IPS DF 6.9 (cell line): Measurements from ENCODE around the gene DSCAM.
A peak's percentile ranks its signal among the peaks of the same experiment; 100 is the strongest.

Experiments
- DNase-seq: peaks from one replicate; pipeline ENCODE4 v3.0.0-alpha.2; 2013; ENCODE audit warnings: low read depth, low spot score
- H3K27ac ChIP-seq: one replicate; pipeline ENCODE4 v1.5.1; 2013; ENCODE audit warnings: low read length, control low read depth
- H3K27me3 ChIP-seq: 2 replicates; pipeline ENCODE4 v1.6.1; 2013; ENCODE audit warnings: mild to moderate bottlenecking, low read length; ENCODE audit not compliant: control insufficient read depth, insufficient read depth
- H3K36me3 ChIP-seq: 2 replicates; pipeline ENCODE4 v1.6.1; 2013; ENCODE audit warnings: low read length; ENCODE audit not compliant: control insufficient read depth, insufficient read depth
- H3K4me1 ChIP-seq: 2 replicates; pipeline ENCODE4 v1.6.1; 2013; ENCODE audit warnings: low read length; ENCODE audit not compliant: control insufficient read depth, insufficient read depth
- H3K4me3 ChIP-seq: 2 replicates; pipeline ENCODE4 v1.5.1; 2013; ENCODE audit warnings: mild to moderate bottlenecking, low read length
- H3K9me3 ChIP-seq: 2 replicates; pipeline ENCODE4 v1.6.1; 2013; ENCODE audit warnings: low read length, inconsistent platforms; ENCODE audit not compliant: control insufficient read depth, insufficient read depth
- WGBS: extraction: QIAGEN DNeasy Blood & Tissue Kit; methylation state at CpG from one replicate; pipeline ENCODE4 v1.1.7; 2013; ENCODE audit warnings: mixed read lengths, missing lambda C conversion rate; ENCODE audit not compliant: insufficient read length, insufficient coverage; 5-methylcytosine and 5-hydroxymethylcytosine counted together

Gene DSCAM

DNA sequence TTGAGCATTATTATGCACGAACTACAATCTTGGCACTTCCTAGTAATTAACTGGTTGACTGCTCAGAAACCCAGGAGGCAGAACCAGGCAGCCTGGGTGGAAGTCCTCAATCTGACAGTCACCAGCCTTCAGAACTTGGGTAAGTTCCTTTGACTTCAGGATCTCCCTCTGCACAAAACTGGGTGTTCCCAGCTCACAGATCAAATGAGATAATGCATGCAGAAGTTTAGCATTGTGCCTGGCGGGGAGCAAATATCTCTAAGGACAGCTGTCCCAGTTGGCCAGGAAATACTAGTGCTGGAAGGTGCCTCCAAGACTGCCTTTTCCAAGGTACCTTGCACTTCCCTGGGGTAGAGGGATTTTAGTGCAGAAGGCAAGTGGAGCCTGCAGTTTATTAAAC, 684.9 kb downstream of the DSCAM start:
- Histone ChIP-seq H3K4me3 (no peak overlapping the region), H3K27ac (no peak overlapping the region), H3K36me3 (no peaks in the 10 kb centered on the region), H3K9me3 (peaks cover 2% of the 10 kb centered on the region), H3K4me1 (no peaks in the 10 kb centered on the region; the same call in 1 of the 2 replicates), H3K27me3 (no peaks in the 10 kb centered on the region)
- no CpG with 5 or more reads among the region's 2 CpGs for WGBS
- DNase-seq: no peak

DNA sequence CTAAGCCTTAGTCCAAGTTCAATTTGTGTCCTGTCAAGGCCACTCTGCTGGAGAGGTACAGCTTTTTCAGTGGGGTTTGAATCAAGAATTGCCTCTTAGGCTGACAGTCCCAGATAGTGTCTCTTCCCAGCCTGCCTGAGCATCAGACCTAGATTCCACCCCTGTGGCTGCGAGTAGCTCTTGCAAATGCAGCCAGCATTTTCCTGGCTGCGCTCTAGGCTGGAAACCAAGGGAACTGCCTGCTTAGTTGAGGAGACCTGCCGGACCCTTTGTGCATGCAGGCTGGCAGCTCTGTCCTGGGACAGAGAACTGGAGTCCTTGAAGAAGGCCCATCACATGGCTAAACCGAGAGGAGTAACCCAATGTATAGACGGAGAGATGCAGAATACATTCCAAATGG, 686.0 kb downstream of the DSCAM start:
- H3K27me3 ChIP-seq: no peaks in the 10 kb centered on the region
- no peaks in the 10 kb centered on the region; the same call in none of the 2 replicates for H3K9me3 ChIP-seq
- no peaks in the 10 kb centered on the region for H3K36me3 ChIP-seq
- H3K27ac ChIP-seq: no peak overlapping the region
- WGBS: no CpG with 5 or more reads among the region's 5 CpGs
- no peaks in the 10 kb centered on the region for H3K4me1 ChIP-seq
- no peak overlapping the region for H3K4me3 ChIP-seq
- DNase-seq: no peak

DNA sequence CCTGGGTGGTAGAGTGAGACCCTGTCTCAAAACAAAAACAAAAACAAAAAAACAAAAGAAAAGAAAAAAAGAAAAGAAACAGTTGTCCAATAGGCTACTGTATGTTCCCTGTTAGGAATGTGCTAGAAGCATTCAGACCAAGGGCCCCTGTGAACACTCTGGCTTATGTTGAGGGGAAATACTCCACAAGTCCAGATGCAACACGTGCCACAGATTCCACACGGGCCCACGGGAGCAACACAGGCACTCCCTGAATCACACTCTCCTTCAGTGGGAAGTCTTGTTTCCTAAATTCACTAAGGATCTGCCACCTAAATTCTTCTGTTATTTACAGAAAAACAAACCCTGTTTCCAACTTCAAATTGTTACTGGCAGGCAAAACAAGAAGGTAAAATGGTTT, 688.6 kb downstream of the DSCAM start:
- no peaks in the 10 kb centered on the region for H3K27me3 ChIP-seq
- WGBS: no CpG with 5 or more reads among the region's 3 CpGs
- no peaks in the 10 kb centered on the region for H3K36me3 ChIP-seq
- DNase-seq: no peak
- H3K27ac ChIP-seq: no peak overlapping the region
- peaks cover under 1% of the 10 kb centered on the region for H3K9me3 ChIP-seq
- H3K4me1 ChIP-seq: no peaks in the 10 kb centered on the region
- no peak overlapping the region for H3K4me3 ChIP-seq

DNA sequence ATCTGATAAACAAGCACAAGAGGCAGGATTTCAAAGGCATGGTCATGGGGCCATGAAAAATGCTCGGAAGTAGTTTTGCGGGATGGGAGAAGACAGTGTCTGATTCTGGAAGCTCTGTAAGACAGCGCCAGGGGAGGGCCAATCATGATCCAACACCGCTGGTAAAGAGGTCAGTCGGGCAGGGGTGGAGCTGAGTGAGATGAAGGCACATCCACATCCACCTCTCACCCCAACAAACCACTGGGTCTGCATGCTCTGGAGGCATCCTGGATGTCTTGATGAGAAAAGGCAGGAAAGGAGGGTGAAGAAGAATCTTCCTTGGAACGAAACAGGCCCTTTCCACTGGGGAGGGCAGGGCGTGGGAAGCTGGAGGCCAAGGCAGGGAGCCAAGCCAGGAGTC, 691.4 kb downstream of the DSCAM start:
- Histone ChIP-seq H3K4me1 (no peaks in the 10 kb centered on the region), H3K9me3 (peaks cover 6% of the 10 kb centered on the region), H3K27me3 (no peaks in the 10 kb centered on the region), H3K27ac (no peak overlapping the region), H3K36me3 (no peaks in the 10 kb centered on the region), H3K4me3 (no peak overlapping the region)
- WGBS: no CpG with 5 or more reads among the region's 7 CpGs
- DNase-seq: no peak

DNA sequence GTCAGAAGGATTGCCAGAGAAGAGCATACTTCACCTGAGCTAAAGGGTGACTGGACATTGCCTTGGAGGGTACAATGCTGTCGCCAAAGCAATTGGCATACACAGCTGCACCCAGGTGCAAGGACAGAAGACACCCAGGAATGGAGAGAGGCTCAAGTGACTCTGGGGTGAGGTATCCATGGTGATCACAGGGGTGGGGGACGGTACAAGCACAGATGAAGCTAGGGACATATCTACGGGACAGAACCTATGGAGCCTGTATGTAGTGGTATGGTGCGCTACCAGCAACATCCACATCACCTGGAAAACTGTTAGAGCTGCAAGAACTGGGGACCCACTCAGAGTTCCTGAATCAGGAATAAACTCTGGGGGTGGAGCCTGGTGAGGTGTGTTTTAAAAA, 693.6 kb downstream of the DSCAM start:
- H3K27me3 ChIP-seq: no peaks in the 10 kb centered on the region
- H3K9me3 ChIP-seq: peaks cover 6% of the 10 kb centered on the region
- no peak overlapping the region for H3K27ac ChIP-seq
- H3K36me3 ChIP-seq: no peaks in the 10 kb centered on the region
- no CpG with 5 or more reads among the region's 4 CpGs for WGBS
- H3K4me1 ChIP-seq: no peaks in the 10 kb centered on the region
- no peak overlapping the region for H3K4me3 ChIP-seq
- DNase-seq: no peak

DNA sequence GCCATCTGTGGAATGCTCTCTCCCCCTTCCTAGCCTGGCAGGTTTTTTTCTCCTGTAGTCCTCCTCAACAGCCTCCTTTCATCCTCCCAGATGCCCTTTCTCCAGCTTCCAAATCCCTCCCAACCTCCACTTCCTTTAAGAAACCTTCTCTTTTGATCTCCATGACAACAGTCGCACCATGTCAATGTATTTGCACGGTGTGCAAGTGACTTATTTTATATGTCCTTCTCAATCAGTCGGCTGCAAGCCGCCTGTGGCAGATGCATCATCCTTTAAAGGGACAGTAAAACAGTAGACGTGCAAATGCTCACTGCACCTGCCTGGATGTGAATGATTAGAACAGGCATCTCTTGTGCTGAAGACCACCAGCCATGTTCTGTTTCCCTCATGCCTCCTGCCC, 694.5 kb downstream of the DSCAM start:
- Histone ChIP-seq H3K27me3 (no peaks in the 10 kb centered on the region), H3K27ac (no peak overlapping the region), H3K9me3 (peaks cover 6% of the 10 kb centered on the region), H3K36me3 (no peaks in the 10 kb centered on the region), H3K4me3 (no peak overlapping the region), H3K4me1 (no peaks in the 10 kb centered on the region)
- no CpG with 5 or more reads among the region's 5 CpGs for WGBS
- DNase-seq: no peak

DNA sequence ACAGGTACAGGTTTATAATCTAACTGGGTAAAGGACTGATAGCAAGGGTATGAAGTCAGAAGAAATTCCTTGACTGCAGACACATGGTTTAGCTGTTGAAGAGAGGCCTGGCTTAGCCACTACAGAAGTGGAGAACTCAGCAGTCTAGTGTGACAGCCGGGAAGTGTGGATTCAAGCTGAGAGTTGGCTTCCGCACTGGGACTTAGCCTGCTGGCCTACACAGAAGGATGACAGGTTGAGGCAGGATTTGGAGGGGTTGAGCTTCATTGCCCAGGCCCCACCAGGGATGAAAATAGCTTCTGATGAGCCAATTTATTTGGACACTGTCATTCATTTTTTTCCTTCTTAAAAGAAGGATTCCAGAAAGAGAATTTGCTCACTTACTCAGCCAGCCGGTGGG, 695.3 kb downstream of the DSCAM start:
- H3K4me1 ChIP-seq: no peaks in the 10 kb centered on the region
- H3K36me3 ChIP-seq: no peaks in the 10 kb centered on the region
- no CpG with 5 or more reads among the region's 3 CpGs for WGBS
- peaks cover 7% of the 10 kb centered on the region for H3K9me3 ChIP-seq
- no peak for DNase-seq
- no peak overlapping the region for H3K4me3 ChIP-seq
- no peaks in the 10 kb centered on the region for H3K27me3 ChIP-seq
- H3K27ac ChIP-seq: no peak overlapping the region

DNA sequence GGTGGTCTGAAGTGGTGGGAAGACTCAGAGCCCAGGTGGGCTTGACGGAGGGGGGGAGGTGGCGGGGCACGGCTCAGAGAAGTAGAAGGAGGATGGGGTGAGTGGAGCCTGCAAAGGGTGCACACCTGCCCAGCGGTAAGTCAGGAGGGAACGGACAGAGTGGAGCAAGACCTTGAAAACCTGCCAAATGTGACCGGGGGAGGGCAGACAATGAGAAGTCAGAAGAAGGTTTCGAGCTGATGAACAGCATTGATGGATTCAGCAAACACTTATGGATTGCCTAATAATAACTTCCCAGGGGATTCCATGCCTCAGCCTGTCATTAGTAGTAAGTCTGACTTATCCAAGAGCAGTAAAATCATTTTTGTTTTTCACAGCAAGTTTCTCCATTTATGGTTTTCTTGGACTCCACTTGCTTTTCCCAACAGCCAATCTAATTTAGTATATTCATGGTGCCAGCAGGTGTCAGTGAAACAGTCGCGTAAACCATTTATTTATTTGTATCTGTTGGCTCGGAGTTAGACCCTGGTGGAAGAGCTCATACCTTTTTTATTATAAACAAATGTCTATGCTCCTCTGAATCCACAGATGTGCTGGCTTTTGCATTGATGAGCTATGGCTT, 700.6 kb downstream of the DSCAM start:
- no CpG with 5 or more reads among the region's 10 CpGs for WGBS
- no peak for DNase-seq
- Histone ChIP-seq H3K4me1 (no peaks in the 10 kb centered on the region), H3K4me3 (no peak overlapping the region), H3K36me3 (no peaks in the 10 kb centered on the region), H3K27me3 (no peaks in the 10 kb centered on the region), H3K9me3 (peaks cover 1% of the 10 kb centered on the region), H3K27ac (no peak overlapping the region)

DNA sequence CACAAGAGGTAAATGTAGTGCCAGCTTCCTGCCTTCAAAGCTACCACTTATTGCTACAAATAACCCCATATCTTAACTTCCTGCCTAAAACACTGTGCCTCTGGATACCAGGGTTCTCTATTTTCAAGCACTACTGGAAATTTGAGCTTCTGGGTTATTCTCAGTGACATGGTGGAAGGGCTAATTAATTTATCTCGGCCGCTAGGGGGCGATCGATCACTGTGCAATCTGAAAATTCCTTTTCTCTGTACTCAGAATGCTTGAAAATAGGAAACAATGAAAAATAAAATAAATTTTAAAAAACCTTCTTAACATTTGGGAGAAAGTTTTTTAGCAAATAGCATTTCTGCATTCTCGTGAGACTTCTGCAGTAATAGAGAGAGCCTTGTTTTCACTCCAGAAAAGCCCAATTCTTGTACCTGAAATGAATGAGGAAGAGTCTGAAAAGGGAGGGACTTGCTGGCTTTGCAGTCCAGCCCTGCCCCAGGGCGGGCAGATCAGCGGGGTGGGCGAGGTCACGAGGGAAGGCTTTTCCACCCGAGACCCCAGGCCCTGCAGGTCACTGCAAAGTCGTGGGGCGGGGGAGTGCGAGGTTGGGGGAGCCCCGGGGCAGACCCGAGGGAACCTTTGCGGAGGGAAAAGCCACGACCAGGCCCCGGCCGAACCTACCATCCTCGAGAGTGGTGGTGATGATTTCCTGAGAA, 703.0 kb downstream of the DSCAM start:
- Histone ChIP-seq H3K36me3 (no peaks in the 10 kb centered on the region), H3K4me3 (no peak overlapping the region), H3K27me3 (no peaks in the 10 kb centered on the region), H3K4me1 (no peaks in the 10 kb centered on the region), H3K27ac (no peak overlapping the region), H3K9me3 (peaks cover 3% of the 10 kb centered on the region)
- no CpG with 5 or more reads among the region's 20 CpGs for WGBS
- peak; percentile 16 for DNase-seq

DNA sequence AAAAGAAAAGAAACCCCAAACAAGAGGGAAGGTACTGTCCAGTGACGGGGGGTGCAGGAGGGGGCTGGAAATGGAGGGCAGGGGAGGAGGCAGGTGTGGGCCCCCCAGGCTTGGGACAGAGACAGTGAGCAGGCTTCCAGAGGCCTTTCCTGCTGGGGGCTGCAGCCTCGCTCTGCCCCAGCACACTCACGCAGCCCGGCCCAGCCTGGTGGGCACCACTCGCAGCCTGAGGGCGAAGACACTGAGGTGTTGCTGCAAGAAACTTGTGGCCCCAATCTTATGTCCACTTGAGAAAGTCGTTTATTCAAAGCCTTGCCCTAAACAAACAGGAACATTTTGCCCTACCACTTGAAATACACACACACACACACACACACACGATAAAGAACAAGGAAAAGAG, 705.3 kb downstream of the DSCAM start:
- Histone ChIP-seq H3K9me3 (peaks cover 4% of the 10 kb centered on the region; the same call in 1 of the 2 replicates), H3K27me3 (no peaks in the 10 kb centered on the region), H3K36me3 (no peaks in the 10 kb centered on the region), H3K4me1 (no peaks in the 10 kb centered on the region), H3K4me3 (no peak overlapping the region), H3K27ac (no peak overlapping the region)
- no peak for DNase-seq
- no CpG with 5 or more reads among the region's 8 CpGs for WGBS

DNA sequence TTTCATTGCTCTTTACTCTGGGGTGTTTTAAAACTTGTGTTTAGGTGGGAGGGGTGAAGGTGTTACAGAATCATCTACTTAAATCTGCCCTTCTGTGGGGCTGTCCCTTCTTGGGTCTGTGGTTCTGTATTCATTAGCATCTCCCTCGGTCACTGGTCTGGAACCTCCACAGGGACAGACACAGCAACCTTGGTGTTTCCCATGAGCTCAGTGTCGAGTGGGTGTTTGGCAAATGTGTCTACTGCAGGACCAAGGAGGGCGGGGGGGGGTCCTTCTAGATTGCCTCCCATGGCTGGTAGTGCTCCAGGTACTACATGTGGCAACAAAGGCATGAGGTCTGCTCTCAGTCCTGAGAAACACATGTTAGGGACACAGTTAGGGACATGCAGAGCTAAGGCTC, 706.3 kb downstream of the DSCAM start:
- H3K9me3 ChIP-seq: peaks cover 4% of the 10 kb centered on the region; the same call in 1 of the 2 replicates

More for the DNA sequence above, 706.3 kb downstream of the DSCAM start:
- Histone ChIP-seq H3K27ac (no peak overlapping the region), H3K27me3 (no peaks in the 10 kb centered on the region), H3K4me3 (no peak overlapping the region), H3K4me1 (no peaks in the 10 kb centered on the region), H3K36me3 (no peaks in the 10 kb centered on the region)
- no CpG with 5 or more reads among the region's 3 CpGs for WGBS
- DNase-seq: no peak
